Smooth muscle cell (in vitro differentiated cells): ENCODE results near the gene MED31. TPM values are rescaled to one million over a fixed set of nuclear protein-coding genes. Genes with fewer than 3 reads are reported as not detected.

ENCODE experiments used
- DNase-seq: peaks from one replicate; lab custom pipeline; 2025; ENCODE audit not compliant: unreplicated experiment; lab: John Stamatoyannopoulos, UW
- H2AFZ ChIP-seq: fragments of 200-600 bp; sonication (generic); 2 replicates; pipeline ENCODE4 v1.6.0; 2016; ENCODE audit warnings: antibody characterized with exemption, low read depth, mild to moderate bottlenecking
- H3F3A ChIP-seq: fragments of 200-600 bp; sonication (generic); 2 replicates; pipeline ENCODE4 v1.6.0; 2017; ENCODE audit warnings: antibody characterized with exemption, low read depth
- H3K27ac ChIP-seq: fragments of 200-600 bp; sonication (generic); 2 replicates; pipeline ENCODE4 v1.5.1; 2016; ENCODE audit warnings: low read depth, mild to moderate bottlenecking
- H3K27me3 ChIP-seq: fragments of 200-600 bp; sonication (generic); 2 replicates; pipeline ENCODE4 v1.6.1; 2016; ENCODE audit warnings: low read depth, mild to moderate bottlenecking
- H3K36me3 ChIP-seq: fragments of 200-600 bp; sonication (generic); 2 replicates; pipeline ENCODE4 v1.5.1; 2016; ENCODE audit warnings: low read depth
- H3K4me1 ChIP-seq: fragments of 200-600 bp; sonication (generic); 2 replicates; pipeline ENCODE4 v1.5.1; 2016; ENCODE audit warnings: low read depth
- H3K4me2 ChIP-seq: fragments of 200-600 bp; sonication (generic); 2 replicates; pipeline ENCODE4 v1.6.0; 2016; ENCODE audit warnings: mild to moderate bottlenecking
- H3K4me3 ChIP-seq: fragments of 200-600 bp; sonication (generic); 2 replicates; pipeline ENCODE4 v1.5.1; 2016; ENCODE audit warnings: mild to moderate bottlenecking
- H3K79me2 ChIP-seq: fragments of 200-600 bp; sonication (generic); 2 replicates; pipeline ENCODE4 v1.6.0; 2016; ENCODE audit warnings: low read depth, mild to moderate bottlenecking
- H3K9ac ChIP-seq: fragments of 200-600 bp; sonication (generic); 2 replicates; pipeline ENCODE4 v1.6.0; 2016; ENCODE audit warnings: low read depth
- H3K9me3 ChIP-seq: fragments of 200-600 bp; sonication (generic); replicated peaks from 2 replicates; pipeline ENCODE4 v1.5.1; 2016; ENCODE audit warnings: low read depth
- H4K20me1 ChIP-seq: fragments of 200-600 bp; sonication (generic); 2 replicates; pipeline ENCODE4 v1.6.0; 2016; ENCODE audit warnings: low read depth
- WGBS: methylation state at CpG from one replicate; pipeline ENCODE4 v1.1.7; 2016; ENCODE audit warnings: low lambda C conversion rate; 5-methylcytosine and 5-hydroxymethylcytosine counted together
- polyA plus RNA-seq: library from polyadenylated mRNA; unstranded; fragments of >200 nt; fragmentation: Nextera tagmentation; extraction: Ambion mirVana; gene quantifications from 2 replicates; pipeline ENCODE4 v1.2.1, GENCODE V29; 2016
- total RNA-seq: library from RNA; depleted of rRNA; stranded (reverse); fragments of >200 nt; gene quantifications from 2 replicates; pipeline ENCODE4 v1.2.3, GENCODE V29; 2014
- TF ChIP-seq, protein P1 (sequence below): fragments of 200-600 bp; sonication (generic); IDR thresholded peaks from 2 replicates; pipeline ENCODE4 v1.5.1; 2017; ENCODE audit warnings: borderline replicate concordance, mild to moderate bottlenecking, antibody characterized with exemption; ENCODE audit not compliant: insufficient read depth, poor library complexity, severe bottlenecking

MED31 gene
- total and polyA plus RNA-seq, 2 experiments from 2014 or later = 26.3 to 59.1 TPM

DNA sequence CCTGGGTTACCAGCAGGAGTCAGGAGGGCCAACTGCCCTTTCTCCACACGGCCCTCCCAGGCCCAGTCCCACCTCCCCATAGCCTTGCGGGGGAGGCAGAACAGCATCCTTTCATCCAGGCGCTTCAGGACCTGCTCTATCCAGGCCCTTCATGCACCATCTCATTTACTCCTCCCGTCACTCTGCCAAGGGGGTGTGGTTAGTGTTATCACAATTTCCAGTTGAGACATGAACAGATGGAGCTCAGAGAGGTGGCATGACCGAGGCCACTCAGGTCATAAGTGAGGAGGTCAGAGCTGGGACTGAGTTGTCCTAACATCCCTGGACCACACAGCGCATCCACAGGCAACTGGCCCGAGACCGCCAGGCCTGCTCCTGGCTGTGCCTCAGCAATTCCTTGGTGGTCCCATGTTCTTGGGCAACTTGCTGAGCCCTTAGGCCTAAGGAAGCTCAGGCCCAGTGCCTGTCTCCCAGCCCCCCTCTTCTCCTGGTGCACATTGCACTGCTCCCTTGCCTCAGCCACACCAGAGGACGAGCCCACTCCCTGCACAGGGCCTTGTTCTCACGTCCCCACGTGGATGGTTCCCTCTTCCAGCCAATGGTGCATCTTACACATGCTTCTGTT, 23.9 kb upstream of the MED31 start:
- Histone ChIP-seq H3K4me1 (no peaks in the 10 kb centered on the region), H3F3A (no peaks in the 10 kb centered on the region), H3K27me3 (peaks cover 16% of the 10 kb centered on the region), H3K4me2 (no peak overlapping the region), H3K79me2 (no peaks in the 10 kb centered on the region), H3K36me3 (no peaks in the 10 kb centered on the region), H3K27ac (no peak overlapping the region), H3K9me3 (no peaks in the 10 kb centered on the region), H4K20me1 (no peaks in the 10 kb centered on the region), H3K9ac (no peak overlapping the region), H3K4me3 (no peak overlapping the region), H2AFZ (no peak overlapping the region)
- WGBS = 91% methylated on average over 11 of the region's 11 CpGs
- TF ChIP-seq, protein P1, sequence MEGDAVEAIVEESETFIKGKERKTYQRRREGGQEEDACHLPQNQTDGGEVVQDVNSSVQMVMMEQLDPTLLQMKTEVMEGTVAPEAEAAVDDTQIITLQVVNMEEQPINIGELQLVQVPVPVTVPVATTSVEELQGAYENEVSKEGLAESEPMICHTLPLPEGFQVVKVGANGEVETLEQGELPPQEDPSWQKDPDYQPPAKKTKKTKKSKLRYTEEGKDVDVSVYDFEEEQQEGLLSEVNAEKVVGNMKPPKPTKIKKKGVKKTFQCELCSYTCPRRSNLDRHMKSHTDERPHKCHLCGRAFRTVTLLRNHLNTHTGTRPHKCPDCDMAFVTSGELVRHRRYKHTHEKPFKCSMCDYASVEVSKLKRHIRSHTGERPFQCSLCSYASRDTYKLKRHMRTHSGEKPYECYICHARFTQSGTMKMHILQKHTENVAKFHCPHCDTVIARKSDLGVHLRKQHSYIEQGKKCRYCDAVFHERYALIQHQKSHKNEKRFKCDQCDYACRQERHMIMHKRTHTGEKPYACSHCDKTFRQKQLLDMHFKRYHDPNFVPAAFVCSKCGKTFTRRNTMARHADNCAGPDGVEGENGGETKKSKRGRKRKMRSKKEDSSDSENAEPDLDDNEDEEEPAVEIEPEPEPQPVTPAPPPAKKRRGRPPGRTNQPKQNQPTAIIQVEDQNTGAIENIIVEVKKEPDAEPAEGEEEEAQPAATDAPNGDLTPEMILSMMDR = no peak
- no peak for DNase-seq

DNA sequence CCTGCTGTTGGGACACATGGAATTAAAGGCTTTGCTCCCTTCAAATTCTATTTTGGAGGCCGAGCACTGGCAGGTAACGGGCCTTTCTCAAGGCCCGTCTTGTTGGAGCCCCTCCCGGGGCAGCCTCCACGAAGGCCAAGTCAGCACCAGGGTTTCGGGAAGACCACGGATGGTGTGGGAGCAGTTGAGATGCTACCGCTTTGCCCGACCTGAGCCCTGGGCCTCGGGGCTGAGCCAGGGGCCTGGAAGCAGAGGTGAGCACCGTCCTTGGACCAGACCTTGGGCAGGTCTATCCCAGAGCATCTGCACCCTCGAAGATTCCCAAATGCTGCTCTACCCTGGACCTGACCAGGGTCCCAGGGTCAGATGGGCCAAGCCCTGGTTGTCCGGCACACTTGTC, 23.2 kb upstream of the MED31 start:
- Histone ChIP-seq H3F3A (no peaks in the 10 kb centered on the region), H3K36me3 (no peaks in the 10 kb centered on the region), H3K9me3 (no peaks in the 10 kb centered on the region), H3K4me3 (no peak overlapping the region), H2AFZ (no peak overlapping the region), H3K79me2 (no peaks in the 10 kb centered on the region), H3K27me3 (peaks cover 14% of the 10 kb centered on the region), H4K20me1 (no peaks in the 10 kb centered on the region), H3K9ac (no peak overlapping the region), H3K27ac (no peak overlapping the region), H3K4me1 (no peaks in the 10 kb centered on the region), H3K4me2 (no peak overlapping the region)
- DNase-seq = no peak
- 92% methylated on average over 13 of the region's 13 CpGs for WGBS
- TF ChIP-seq, protein P1 = no peak

DNA sequence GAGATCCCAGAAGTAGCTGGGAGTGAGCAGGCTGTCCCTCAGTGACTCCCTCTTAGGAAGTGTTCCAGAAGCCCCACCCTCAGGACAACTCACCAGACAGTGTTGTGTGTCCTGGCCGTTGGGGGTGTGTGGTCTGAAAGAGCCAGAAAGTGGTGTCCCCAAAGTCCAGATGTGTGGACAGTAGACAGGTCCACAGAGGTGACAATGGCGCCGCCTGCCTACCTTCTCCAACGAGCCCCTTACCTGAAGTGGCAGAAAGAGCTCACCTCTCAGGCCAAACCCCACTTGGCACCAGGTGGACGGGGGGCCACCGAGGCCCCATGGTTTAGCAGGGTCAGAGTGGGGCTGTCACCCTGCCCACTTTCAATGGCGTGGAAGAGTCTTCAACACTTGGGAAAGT, 20.0 kb upstream of the MED31 start:
- no peak overlapping the region for H3K4me2 ChIP-seq
- H3K9me3 ChIP-seq = no peaks in the 10 kb centered on the region
- no peaks in the 10 kb centered on the region for H3F3A ChIP-seq
- 93% methylated on average over 7 of the region's 7 CpGs for WGBS
- H2AFZ ChIP-seq = no peak overlapping the region
- TF ChIP-seq, protein P1 = no peak
- no peak for DNase-seq
- H3K4me3 ChIP-seq = no peak overlapping the region
- no peaks in the 10 kb centered on the region for H3K36me3 ChIP-seq
- peaks cover 11% of the 10 kb centered on the region for H3K27me3 ChIP-seq
- no peaks in the 10 kb centered on the region for H3K79me2 ChIP-seq
- H3K27ac ChIP-seq = no peak overlapping the region
- no peaks in the 10 kb centered on the region for H3K4me1 ChIP-seq
- no peak overlapping the region for H3K9ac ChIP-seq
- no peaks in the 10 kb centered on the region for H4K20me1 ChIP-seq

DNA sequence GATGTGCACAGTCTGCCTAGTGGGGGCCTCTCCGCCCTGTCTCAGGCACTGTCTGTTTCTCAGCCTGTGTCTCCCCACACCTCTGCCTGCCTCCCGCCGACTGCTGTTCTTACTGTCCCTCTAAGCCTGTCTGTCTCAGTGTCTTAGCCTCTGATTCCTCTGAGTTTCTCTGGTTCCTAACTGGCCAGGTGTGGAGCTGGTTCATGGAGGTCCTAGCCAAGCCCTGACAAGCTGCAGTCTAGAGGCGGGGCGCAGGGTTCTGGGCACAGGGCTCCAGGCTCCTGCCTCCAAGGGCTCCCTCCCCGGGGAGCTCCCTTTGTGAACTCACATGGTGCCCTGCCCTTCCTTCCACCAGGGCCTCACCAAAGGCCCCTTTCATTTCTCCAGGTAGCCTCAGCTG, 19.6 kb upstream of the MED31 start:
- 80% methylated on average over 6 of the region's 6 CpGs for WGBS
- H3K9me3 ChIP-seq = no peaks in the 10 kb centered on the region
- H3K36me3 ChIP-seq = no peaks in the 10 kb centered on the region
- H3K4me2 ChIP-seq = no peak overlapping the region
- H3K27ac ChIP-seq = no peak overlapping the region
- H3K9ac ChIP-seq = no peak overlapping the region
- no peaks in the 10 kb centered on the region for H3K4me1 ChIP-seq
- H3K79me2 ChIP-seq = no peaks in the 10 kb centered on the region
- TF ChIP-seq, protein P1 = no peak
- H3F3A ChIP-seq = no peaks in the 10 kb centered on the region
- peaks cover 11% of the 10 kb centered on the region for H3K27me3 ChIP-seq
- no peak overlapping the region for H2AFZ ChIP-seq
- DNase-seq = no peak
- H4K20me1 ChIP-seq = no peaks in the 10 kb centered on the region
- H3K4me3 ChIP-seq = no peak overlapping the region
